22Rv1 (cell line): ENCODE results near the gene DNAJA2.

Experiments
- CTCF ChIP-seq: fragments of 450-650 bp; IDR thresholded peaks from 2 replicates; pipeline ENCODE4 v1.5.1; 2017; ENCODE audit warnings: mild to moderate bottlenecking
- ZFX ChIP-seq: fragments of 450-650 bp; IDR thresholded peaks from 2 replicates; pipeline ENCODE4 v1.6.1; 2017; ENCODE audit warnings: antibody characterized with exemption, borderline replicate concordance

- TF ChIP-seq CTCF (no peak), ZFX (no peak)
Observed at GRCh38 chr16:46972429-46973206, 856 bp downstream of the DNAJA2 start.
